A172 (cell line): Measurements from ENCODE around the gene TXNDC5. TPM values are rescaled to one million over a fixed set of nuclear protein-coding genes. Genes with fewer than 3 reads are reported as not detected.
A peak's percentile ranks its signal among the peaks of the same experiment; 100 is the strongest.

ENCODE experiments used
- DNase-seq: peaks from one replicate; pipeline ENCODE4 v3.0.0-alpha.2; 2015; ENCODE audit warnings: low spot score
- total RNA-seq: library from RNA; depleted of rRNA; stranded (reverse); fragments of >200 nt; shearing (Covaris generic); gene quantifications from 2 replicates; pipeline ENCODE4 v1.2.3, GENCODE V29; 2014; rRNA removed

The TXNDC5 gene
- 244 and 251 TPM in 2 replicates for total RNA-seq

GRCh38 chr6:7910654-7911344 is at the start of gene TXNDC5:
Gene TXNDC5 (minus strand): TSS chr6:7910788. CDS start chr6:7910776, 12 bp downstream.
- DNase-seq = peak; percentile 27

GRCh38 chr6:7960141-7960540 is 49.6 kb upstream of the TXNDC5 start:
- no peak for DNase-seq

- DNase-seq = no peak
Measured at GRCh38 chr6:7959453-7959852, 48.9 kb upstream of the TXNDC5 start.

GRCh38 chr6:7958464-7958863 is 47.9 kb upstream of the TXNDC5 start:
- no peak for DNase-seq

GRCh38 chr6:7956257-7956656 is 45.7 kb upstream of the TXNDC5 start:
- DNase-seq = no peak

- peak; percentile 21 for DNase-seq
Measured at GRCh38 chr6:7954477-7955200, 44.1 kb upstream of the TXNDC5 start.

GRCh38 chr6:7953753-7954152 is 43.2 kb upstream of the TXNDC5 start:
- no peak for DNase-seq

- no peak for DNase-seq
Measured at GRCh38 chr6:7939864-7940228, 29.3 kb upstream of the TXNDC5 start.

- no peak for DNase-seq
Measured at GRCh38 chr6:7939184-7939863, 28.7 kb upstream of the TXNDC5 start.

GRCh38 chr6:7938562-7939183 is 28.1 kb upstream of the TXNDC5 start:
- DNase-seq = no peak

- DNase-seq = no peak
Measured at GRCh38 chr6:7933794-7934193, 23.2 kb upstream of the TXNDC5 start.

GRCh38 chr6:7932625-7933024 is 22.0 kb upstream of the TXNDC5 start:
- DNase-seq = no peak

GRCh38 chr6:7924867-7925266 is 14.3 kb upstream of the TXNDC5 start:
- no peak for DNase-seq

GRCh38 chr6:7922596-7922995 is 12.0 kb upstream of the TXNDC5 start:
- DNase-seq = no peak

- no peak for DNase-seq
Measured at GRCh38 chr6:7921632-7922092, 11.1 kb upstream of the TXNDC5 start.

- no peak for DNase-seq
Measured at GRCh38 chr6:7921046-7921445, 10.5 kb upstream of the TXNDC5 start.

- no peak for DNase-seq
Measured at GRCh38 chr6:7920425-7920824, 9.8 kb upstream of the TXNDC5 start.

GRCh38 chr6:7919871-7920270 is 9.3 kb upstream of the TXNDC5 start:
- peak; percentile 56 for DNase-seq

GRCh38 chr6:7918403-7918802 is 7.8 kb upstream of the TXNDC5 start:
- DNase-seq = no peak

- no peak for DNase-seq
Measured at GRCh38 chr6:7917729-7918128, 7.1 kb upstream of the TXNDC5 start.

- DNase-seq = no peak
Measured at GRCh38 chr6:7916959-7917358, 6.4 kb upstream of the TXNDC5 start.
